Measurements from ENCODE around the gene DHX40.

Gene DHX40

DNA sequence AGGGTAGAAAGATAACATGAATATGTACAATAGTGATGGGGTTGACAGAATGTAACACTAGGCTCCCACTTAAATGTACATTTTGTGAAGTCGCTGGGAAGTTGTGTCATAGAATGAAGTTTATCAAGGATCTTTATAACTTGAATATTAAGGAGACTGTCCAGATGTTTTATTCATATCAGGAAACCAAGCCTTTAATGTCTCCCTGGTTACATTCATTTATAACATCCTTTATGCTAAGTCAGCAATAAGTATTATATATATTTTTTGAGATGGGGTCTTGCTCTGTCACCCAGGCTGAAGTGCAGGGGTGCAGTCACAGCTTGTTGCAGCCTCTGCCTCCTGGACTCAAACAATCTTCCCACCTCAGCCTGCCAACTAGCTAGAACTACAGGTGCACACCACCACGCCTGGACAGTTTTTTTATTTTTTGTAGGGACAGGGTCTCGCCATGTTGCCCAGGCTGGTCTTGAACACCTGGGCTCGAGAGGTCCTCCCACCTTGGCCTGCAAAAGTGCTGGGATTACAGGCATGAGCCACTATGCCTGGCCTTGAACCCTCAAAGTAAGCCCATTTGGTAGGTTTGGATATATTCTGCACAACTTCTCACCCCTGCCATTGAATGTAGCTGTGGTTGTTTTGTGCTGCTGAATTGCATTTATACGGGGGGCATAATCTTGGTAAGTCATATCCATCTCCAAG, 68.4 kb downstream of the DHX40 start:
- DNase-seq, result no peak

DNA sequence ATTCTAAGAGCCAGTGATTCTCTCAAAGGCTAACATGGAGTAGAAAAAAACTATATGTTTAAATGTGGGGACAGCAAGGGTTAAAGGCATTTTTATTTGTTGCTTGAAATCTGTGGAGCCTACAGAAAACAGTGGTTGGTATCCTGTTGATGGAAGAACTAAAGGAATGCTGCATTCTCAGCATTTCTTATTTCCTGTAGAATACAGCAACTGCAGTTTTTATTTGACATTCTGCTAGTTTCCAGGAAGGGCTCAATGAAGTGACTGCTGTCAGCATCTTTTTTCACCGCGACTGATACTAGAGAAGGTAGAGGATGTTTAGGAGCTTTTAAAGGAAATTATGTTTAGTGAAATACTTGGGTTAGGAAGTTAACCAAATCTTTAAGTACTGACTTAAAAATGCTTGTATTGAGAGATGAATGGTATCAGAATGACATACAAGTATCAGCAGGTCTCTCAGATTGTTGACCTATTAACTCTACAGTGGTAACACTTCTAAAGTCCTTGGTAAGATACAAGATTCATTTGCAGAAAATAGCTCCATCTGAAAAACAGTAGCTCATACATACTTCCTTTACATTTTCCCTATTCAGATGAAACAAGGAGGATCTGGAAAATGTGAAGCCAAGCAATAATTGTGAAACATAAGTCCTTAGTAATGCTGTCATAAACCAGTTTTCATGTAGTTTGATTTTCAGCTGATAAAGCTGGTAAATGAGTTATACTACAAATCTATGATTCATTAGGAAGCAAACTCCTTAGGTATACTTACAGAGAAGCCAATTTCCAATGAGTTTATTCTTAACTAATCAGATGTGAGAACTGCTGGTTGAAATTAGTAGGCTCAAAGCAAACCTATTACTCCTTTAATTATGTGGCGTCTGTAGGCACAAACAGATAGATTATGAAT, 69.5 kb downstream of the DHX40 start:
- DNase-seq, result no peak

DNA sequence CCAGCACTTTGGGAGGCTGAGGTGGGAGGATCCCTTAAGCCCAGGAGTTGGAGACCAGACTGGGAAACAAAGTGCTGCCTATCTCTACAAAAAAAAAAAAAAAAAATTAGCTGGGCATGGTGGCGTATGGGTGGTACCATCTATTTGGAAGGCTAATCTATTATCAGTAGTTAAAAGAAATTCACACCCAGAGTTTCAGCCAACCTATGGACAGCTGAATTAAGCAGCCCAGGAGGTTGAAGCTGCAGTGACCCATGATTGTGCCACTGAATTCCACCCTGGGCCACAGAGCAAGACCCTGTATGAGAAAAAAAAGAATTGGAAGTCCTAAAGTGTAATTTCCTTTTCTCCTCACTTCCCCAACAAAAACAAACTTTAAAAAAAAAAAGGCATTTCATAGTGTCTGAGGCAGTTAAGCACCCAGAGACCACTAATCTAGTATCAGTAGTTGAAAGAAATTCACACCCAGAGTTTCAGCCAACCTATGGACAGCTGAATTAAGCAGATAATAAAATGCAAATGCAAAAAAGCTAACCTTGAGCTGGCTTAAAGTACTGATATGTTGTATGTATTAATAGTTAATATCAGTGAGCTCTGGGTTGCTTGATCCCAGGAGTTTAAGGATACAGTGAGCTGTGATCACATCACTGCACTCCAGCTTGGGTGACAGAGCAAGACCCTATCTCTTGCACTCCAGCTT, 72.4 kb downstream of the DHX40 start:
- DNase-seq, result no peak

DNA sequence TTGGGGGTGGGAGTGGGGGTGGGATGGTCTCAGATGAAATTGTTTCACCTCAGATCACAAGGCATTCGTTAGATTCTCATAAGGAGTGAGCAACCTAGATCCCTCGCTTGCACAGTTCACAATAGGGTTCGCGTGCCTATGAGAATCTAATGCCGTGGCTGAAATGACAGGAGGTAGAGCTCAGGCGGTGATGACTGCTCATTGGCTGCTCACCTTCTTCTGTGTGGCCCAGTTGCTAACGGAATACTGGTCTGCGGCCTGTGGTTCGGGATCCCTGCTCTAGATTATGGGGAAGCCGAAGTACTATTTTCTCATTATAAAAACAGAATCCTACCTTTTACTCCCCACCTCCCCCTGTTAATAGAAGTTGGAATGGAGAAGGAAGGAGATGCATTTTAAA, 73.1 kb downstream of the DHX40 start:
- DNase-seq, result no peak

DNA sequence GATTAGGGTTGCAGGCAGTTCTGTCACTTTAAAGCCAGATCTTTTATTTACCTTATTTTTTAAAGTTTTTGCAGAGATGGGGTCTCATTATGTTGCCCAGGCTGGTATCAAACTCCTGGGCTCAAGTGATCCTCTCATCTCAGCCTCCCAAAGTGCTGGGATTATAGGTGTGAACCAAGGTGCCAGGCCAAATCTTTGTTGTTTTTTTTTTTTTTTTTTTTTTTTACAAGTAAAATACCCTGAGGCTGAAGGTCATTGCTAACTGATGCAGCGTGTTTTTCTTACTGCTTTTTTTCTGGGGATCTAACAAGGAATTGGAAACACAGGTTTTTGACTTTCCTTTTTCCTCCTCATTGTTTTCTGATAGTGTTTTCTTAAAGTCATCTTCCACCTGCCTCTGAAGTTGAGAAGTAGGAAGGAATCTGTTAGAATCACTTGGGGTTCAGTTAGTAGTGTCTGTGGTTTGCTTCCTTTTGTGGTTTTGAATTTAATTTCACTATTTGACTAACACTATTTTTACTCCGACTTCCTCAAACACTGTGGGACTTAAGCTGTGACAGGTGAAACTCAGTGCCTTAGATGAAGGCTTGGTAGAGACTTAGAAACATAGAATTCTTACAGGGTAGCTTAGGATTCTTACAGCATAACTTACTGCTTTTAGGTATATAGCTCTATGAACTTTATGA, 76.5 kb downstream of the DHX40 start:
- peak; percentile 57 for DNase-seq

DNA sequence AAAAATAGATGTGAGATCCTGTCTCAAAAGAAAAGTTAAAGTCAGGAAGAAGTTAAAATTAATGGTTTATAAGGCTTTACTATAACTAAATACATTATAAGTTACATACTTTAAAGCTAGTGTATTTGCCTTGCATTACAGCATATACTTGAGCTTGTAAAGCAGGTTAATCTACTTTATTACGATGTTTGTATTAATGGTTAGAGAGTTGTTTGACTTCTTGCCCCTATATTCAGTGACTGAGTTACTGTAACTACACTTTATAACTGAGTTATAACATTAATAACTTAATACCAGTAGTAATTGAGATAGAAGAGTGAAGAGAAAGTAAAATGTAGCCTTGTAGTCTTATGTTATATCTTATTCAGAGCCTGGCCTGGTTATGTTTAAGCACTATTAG, 77.2 kb downstream of the DHX40 start:
- DNase-seq, result no peak

DNA sequence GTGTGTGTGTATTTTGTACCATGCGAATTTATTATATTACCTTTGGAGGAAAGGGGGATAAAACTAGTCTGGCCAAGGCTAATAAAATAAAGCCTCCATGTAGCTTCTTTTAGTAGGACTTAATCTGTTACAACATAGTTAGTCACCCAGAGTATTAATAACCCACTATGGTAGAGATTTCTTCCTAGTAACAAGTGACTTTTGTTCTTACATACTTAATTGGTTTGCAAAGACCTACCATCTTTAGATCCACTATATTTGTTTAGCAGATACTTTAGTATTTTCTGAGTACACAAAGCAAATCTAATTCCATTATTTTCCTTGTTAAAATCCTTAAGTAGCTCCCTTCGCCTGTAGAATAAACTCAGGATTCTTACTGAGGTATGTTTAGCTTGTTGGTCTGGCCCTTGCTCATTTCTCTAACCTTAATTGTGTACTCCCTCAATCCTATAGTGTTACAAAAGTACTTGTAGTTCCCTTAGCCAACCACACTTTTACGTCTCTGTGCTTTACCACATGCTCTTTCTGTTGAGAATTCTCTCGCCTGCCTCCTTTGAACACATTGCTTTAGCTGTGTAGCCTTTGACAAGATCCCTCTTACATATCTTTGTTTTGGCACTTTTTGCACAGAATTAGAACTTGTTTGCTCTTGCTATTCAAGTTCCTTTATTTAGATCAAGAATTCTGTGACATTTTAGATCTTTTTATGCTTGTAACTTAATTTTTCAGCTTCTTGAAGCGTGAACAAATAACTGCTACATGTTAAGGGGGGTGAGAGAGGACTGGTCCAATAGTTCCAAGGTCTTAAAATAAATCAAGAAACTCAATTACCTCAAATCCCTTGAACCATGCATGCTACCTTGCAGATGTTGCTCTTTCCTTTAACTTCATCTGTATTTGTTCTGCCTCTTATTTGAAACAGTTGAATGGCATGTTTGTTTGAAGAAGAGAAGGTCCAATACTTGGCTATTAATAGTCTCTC, 78.0 kb downstream of the DHX40 start:
- DNase-seq, result no peak

DNA sequence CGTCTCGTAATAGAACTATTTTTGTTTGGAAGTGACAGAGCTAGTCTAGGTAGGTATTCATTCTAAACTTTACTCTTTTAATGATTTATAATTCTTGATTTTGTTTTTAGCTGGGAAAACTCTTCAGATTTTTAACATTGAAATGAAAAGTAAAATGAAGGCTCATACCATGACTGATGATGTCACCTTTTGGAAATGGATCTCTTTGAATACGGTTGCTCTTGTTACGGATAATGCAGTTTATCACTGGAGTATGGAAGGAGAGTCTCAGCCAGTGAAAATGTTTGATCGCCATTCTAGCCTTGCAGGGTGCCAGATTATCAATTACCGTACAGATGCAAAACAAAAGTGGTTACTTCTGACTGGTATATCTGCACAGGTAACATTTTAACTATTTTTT, 81.9 kb downstream of the DHX40 start:
- no peak for DNase-seq

DNA sequence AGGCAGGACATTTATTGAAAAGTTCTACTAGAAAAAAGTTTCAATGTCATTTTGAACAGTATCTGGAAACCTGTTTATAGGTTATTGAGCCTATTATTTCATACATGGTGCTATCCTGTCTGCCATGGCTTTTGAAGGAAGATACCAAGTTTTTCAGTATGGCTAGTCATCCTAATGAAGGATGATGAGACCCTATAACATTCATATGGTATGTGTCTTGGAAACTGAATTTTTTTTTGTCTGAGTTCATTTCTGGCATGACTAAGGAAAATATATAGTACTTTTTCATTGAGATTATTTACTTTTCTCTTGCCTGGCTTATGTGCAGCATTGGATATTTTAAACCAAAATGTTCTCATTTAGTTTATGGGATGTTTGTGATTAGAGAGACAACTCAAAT, 84.5 kb downstream of the DHX40 start:
- DNase-seq, result no peak

DNA sequence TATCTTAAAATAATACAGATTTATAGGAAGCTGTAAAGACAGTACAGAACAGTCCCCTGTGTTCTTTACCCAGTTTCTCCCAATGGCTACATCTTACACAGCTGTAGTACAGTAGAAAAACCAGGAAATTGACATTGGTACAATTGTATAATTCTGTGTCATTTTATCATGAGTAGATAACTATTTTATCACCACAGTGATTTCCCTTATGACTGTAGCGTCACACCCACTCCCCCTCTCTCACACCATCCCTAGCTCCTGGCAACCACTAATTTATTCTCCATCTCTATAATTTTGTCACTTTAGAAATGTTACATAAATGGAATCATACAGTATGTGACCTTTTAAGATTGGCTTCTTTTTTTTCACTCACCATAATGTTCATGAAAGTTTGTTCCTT, 85.2 kb downstream of the DHX40 start:
- DNase-seq, result no peak

DNA sequence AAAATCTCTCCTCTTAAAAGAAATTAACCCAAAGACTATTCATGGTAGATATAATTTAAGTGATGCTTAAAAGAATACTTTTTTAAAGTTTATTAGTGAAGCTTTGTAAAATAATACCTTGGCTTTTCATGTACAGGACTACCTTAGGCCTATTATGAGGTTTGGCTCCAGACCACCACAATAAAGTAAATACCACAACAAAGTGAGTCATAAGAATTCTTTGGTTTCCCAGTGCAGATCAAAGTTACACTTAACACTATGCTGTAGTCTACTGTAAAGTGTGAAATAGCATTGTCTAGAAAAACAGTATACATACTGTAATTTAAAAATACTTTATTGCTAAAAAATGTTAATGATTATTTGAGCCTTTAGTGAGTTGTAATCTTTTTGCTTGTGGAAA, 85.9 kb downstream of the DHX40 start:
- DNase-seq, result no peak

DNA sequence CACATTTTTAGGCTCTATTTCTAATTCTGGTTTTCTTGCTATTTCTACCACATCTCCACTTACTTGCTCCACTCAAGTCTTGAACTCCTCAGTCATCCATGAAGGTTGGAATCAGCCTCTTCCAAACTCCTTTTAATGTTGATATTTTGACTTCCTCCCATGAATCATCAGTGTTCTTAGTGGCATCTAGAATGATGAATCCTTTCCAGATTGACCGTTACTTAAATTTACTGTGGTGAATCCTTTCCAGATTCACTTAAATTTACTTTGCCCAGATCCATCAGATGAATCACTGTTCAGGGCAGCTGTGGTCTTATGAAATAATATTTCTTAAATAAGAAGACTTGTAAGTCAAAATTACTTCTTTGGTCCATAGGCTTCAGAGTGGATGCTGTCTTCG, 86.7 kb downstream of the DHX40 start:
- no peak for DNase-seq

DNA sequence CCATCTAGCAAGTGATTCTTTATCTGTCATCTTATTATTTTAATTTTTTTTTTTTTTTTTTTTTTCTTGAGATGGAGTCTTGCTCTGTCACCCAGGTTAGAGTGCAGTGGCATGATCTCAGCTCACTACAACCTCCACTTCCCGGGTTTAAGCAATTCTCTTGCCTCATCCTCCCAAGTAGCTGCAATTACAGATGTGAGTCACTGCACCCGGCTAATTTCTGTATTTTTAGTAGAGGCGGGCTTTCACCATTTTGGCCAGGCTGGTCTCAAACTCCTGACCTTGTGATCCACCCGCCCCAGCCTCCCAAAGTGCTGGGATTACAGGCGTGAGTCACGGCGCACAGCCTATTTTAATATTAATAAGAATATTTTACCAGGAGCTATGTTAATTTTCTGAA, 91.2 kb downstream of the DHX40 start:
- peak; percentile 36 for DNase-seq
